Ascending aorta (tissue), 2 donors: ENCODE results near the gene NR2F1. TPM values are rescaled to one million over a fixed set of nuclear protein-coding genes. Genes with fewer than 3 reads are reported as not detected.
A peak's percentile ranks its signal among the peaks of the same experiment; 100 is the strongest.

Experiments used
- DNase-seq, 2 donors: peaks; one replicate each; pipeline ENCODE4 v3.0.0-alpha.2; 2019; ENCODE audit warnings: low spot score in 2 of 2
- H3K27ac ChIP-seq, 2 donors: fragments of 200-600 bp; sonication (generic); one replicate each; pipeline ENCODE4 v1.5.1; 2016 to 2017; ENCODE audit warnings: mild to moderate bottlenecking in 1 of 2
- H3K27me3 ChIP-seq: fragments of 200-600 bp; sonication (generic); one replicate; pipeline ENCODE4 v1.5.1; 2017
- H3K36me3 ChIP-seq, 2 donors: fragments of 200-600 bp; sonication (generic); one replicate each; pipeline ENCODE4 v1.5.1; 2016
- H3K4me1 ChIP-seq, 2 donors: fragments of 200-600 bp; sonication (generic); one replicate each; pipeline ENCODE4 v1.5.1; 2016 to 2017; ENCODE audit warnings: mild to moderate bottlenecking in 1 of 2
- H3K4me3 ChIP-seq, 2 donors: fragments of 200-600 bp; sonication (generic); one replicate each; pipeline ENCODE4 v1.5.1; 2016 to 2017; ENCODE audit warnings: mild to moderate bottlenecking in 1 of 2
- H3K9me3 ChIP-seq, 2 donors: fragments of 200-600 bp; sonication (generic); one replicate each; pipeline ENCODE4 v1.5.1; 2016
- intact Hi-C: fragments of 100-400 bp; cut with DNase I; formaldehyde crosslinking; loops from one replicate; pipeline ENCODE4 v1.15.1; 2023
- total RNA-seq: library from RNA; depleted of rRNA; stranded (reverse); fragments of >200 nt; gene quantifications from one replicate; pipeline ENCODE4 v1.1.0, GENCODE V29; 2016
- TF ChIP-seq, protein P1 (sequence below), 3 experiments: fragments of 200-600 bp in 2 of 3; fragments of 450-650 bp in 1 of 3; sonication (generic) in 2 of 3; IDR thresholded peaks; one replicate each; pipeline ENCODE4 v1.5.1; 2016 to 2019; ENCODE audit warnings: antibody characterized with exemption in 3 of 3, mild to moderate bottlenecking in 1 of 3, moderate library complexity in 1 of 3

NR2F1 gene
- total RNA-seq, 1 donor from 2014 or later = 8.0 TPM

DNA sequence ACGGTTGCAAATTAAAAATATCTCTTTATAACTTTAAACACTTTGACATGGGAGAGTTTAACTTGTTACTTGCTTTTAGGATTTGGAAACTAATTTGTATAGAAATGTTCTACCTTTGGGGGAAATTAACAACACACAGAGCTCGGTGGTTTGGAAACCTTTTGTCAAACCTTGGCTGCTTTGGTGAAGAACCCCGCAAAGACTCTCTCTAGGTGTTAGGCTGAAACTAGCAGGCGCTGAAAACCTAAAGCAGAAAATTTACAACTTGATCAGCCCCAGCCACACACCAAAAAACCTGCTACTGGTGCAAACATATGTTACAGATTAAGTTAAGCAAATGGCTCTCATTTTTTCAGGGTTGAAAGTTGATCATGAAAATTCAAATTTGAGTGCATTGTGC is 25.8 kb downstream of the NR2F1 start:
- no peak for DNase-seq
- no peak overlapping the region for H3K27ac ChIP-seq
- TF ChIP-seq, protein P1, sequence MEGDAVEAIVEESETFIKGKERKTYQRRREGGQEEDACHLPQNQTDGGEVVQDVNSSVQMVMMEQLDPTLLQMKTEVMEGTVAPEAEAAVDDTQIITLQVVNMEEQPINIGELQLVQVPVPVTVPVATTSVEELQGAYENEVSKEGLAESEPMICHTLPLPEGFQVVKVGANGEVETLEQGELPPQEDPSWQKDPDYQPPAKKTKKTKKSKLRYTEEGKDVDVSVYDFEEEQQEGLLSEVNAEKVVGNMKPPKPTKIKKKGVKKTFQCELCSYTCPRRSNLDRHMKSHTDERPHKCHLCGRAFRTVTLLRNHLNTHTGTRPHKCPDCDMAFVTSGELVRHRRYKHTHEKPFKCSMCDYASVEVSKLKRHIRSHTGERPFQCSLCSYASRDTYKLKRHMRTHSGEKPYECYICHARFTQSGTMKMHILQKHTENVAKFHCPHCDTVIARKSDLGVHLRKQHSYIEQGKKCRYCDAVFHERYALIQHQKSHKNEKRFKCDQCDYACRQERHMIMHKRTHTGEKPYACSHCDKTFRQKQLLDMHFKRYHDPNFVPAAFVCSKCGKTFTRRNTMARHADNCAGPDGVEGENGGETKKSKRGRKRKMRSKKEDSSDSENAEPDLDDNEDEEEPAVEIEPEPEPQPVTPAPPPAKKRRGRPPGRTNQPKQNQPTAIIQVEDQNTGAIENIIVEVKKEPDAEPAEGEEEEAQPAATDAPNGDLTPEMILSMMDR (IDR thresholded peaks at IDR 0.05) = no peak
- peaks cover 43% of the 10 kb centered on the region for H3K27me3 ChIP-seq
- intact Hi-C loops = loop anchor here (5.0 kb wide), 1 partner anchor 503 kb away; a partner anchor contains a TSS
- H3K4me3 ChIP-seq = no peak overlapping the region
- no peaks in the 10 kb centered on the region for H3K36me3 ChIP-seq
- peaks cover 2 to 5% of the 10 kb centered on the region in 2 donors for H3K4me1 ChIP-seq
- no peaks in the 10 kb centered on the region for H3K9me3 ChIP-seq

GRCh38 chr5:93609762-93610161 is 26.7 kb downstream of the NR2F1 start:
- no peaks in the 10 kb centered on the region for H3K9me3 ChIP-seq
- DNase-seq = no peak
- H3K4me1 ChIP-seq = peaks cover 0 to 5% of the 10 kb centered on the region in 2 donors
- H3K27me3 ChIP-seq = peaks cover 38% of the 10 kb centered on the region
- no peak overlapping the region for H3K27ac ChIP-seq
- TF ChIP-seq, protein P1 (IDR thresholded peaks at IDR 0.05) = no peak
- no peaks in the 10 kb centered on the region for H3K36me3 ChIP-seq
- no peak overlapping the region for H3K4me3 ChIP-seq
- intact Hi-C loops = loop anchor here (5.0 kb wide), 1 partner anchor 503 kb away; a partner anchor contains a TSS

- no peak for DNase-seq
- Histone ChIP-seq H3K27ac (no peak overlapping the region), H3K4me1 (peaks cover 0 to 5% of the 10 kb centered on the region in 2 donors), H3K4me3 (no peak overlapping the region), H3K36me3 (no peaks in the 10 kb centered on the region), H3K9me3 (no peaks in the 10 kb centered on the region), H3K27me3 (peaks cover 31% of the 10 kb centered on the region)
- intact Hi-C loops = no loop called here
- TF ChIP-seq, protein P1 (IDR thresholded peaks at IDR 0.05) = no peak
These were observed 27.7 kb downstream of the NR2F1 start for GRCh38 chr5:93610581-93611272.

DNA sequence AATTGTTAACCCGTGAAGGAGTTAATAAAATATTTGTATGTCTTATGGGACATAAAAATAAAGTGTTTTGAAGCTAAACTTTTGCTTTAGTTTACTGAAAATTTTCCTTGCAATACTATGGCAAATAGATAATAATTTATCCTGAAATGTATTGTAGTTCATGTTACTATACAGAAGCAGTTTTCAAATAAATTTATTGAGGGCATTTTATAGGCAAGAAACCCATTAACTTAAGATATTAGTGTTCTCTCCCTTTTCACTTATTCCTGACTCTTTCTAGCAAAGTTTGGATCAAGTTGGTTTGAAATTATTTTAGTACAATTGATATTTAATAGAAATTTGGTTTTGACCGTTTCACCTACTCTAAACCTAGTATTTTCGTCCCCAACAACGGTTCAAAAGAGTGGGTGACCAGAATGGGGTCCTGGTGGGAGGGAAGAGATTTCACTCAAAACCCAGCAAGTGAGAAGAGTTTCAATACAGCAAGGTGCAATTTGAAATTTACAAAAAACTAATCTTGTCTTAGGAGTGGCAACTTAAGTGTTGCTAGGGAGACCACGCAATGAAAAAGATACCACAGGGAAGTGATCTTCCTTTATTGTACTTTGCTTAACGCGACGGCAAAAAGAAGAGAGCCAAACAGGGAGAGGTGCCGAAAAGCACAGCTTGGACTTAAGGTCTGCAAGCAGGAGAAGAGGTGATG is 28.4 kb downstream of the NR2F1 start:
- no peaks in the 10 kb centered on the region for H3K36me3 ChIP-seq
- DNase-seq = no peak
- H3K27me3 ChIP-seq = peaks cover 31% of the 10 kb centered on the region
- peaks cover 0 to 5% of the 10 kb centered on the region in 2 donors for H3K4me1 ChIP-seq
- intact Hi-C loops = no loop called here
- no peak overlapping the region for H3K4me3 ChIP-seq
- TF ChIP-seq, protein P1 (IDR thresholded peaks at IDR 0.05) = no peak
- H3K9me3 ChIP-seq = no peaks in the 10 kb centered on the region
- H3K27ac ChIP-seq = no peak overlapping the region

DNA sequence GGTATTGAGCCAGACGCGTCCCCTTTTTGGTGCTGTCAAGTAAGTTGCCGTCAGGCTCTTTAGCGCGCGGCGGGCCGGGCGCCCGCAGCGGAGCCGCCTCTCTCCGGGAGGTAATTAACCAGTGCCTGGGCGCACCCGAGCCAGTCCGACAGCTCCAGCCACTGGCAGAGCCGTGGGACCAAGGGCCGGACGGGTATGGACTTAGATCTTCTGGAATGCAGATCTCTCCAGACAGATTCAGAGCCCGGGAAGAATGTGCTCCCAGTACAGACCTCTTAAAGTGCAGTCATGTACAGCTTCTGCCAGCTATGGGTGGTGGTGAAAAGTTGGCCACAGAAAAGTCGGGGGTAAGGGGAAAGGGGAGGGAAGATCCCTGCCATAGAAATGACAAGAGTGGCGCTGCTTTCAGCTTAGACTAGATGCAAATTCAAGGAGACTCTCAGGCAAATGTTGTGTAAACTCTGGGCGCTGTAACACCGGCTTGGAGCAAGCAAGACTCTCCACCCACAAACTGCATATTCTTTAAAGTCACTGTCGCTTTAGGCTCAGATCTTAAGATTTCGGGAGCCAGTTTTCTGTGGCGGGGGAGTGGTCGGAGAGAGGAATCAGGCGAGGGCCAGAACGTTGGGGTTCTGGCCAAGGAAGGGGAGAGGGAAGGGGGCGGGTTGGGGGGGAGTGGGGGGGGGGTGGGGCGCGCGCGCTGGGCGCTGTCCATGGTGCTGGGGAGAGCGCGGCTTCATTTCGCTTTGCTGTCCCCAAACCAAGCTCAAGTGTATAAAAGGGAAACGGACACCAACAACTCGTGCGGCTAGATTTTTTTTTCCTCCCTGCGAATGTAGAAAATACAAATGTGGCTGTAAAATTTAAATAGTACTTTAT is 29.2 kb downstream of the NR2F1 start:
- peak overlapping the region in 1 of 2 donors; percentile 28 for H3K4me3 ChIP-seq
- intact Hi-C loops = no loop called here
- H3K27ac ChIP-seq = no peak overlapping the region
- TF ChIP-seq, protein P1 (IDR thresholded peaks at IDR 0.05) = no peak
- H3K9me3 ChIP-seq = no peaks in the 10 kb centered on the region
- H3K36me3 ChIP-seq = no peaks in the 10 kb centered on the region
- no peak for DNase-seq
- H3K27me3 ChIP-seq = peaks cover 31% of the 10 kb centered on the region
- H3K4me1 ChIP-seq = peaks cover 0 to 5% of the 10 kb centered on the region in 2 donors
